Gastroesophageal sphincter (tissue), 3 donors: ENCODE measurements around the gene MYOM1.

Experiments
- POLR2A ChIP-seq, 2 donors: fragments of 450-650 bp; IDR thresholded peaks; one replicate each; pipeline ENCODE4 v1.6.1; 2017; ENCODE audit warnings: antibody characterized with exemption in 2 of 2, mild to moderate bottlenecking in 2 of 2, moderate library complexity in 1 of 2
- POLR2AphosphoS5 ChIP-seq: sonication (generic); formaldehyde crosslinking; IDR thresholded peaks from one replicate; pipeline ENCODE4 v1.6.1; 2017; ENCODE audit warnings: antibody characterized with exemption
- TF ChIP-seq, protein P1 (sequence below), 4 experiments: fragments of 200-600 bp in 2 of 4; fragments of 450-650 bp in 2 of 4; sonication (generic) in 1 of 4; IDR thresholded peaks; one replicate each; pipeline ENCODE4 v1.5.1; 2017 to 2019; ENCODE audit warnings: antibody characterized with exemption in 4 of 4, mild to moderate bottlenecking in 2 of 4, moderate library complexity in 2 of 4

DNA sequence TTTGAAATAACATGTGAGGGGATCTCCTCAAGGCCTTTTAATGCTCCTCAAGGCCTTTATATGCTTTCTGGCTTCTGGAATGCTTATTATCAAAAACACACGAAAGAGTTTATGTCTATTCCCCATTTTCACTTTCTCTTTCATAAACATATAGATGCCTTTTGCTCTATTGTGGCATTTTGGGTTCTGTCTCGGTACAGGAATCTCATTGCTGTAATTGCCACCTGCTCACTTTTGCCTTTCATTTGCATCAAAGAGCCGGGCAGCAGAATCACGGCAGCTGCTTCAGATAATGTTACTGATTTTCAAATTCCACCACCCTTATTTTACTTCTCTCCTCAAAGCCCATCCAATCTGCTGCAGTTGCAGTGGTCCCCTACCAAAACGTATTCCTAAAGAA lies 152.0 kb downstream of the MYOM1 start:
- TF ChIP-seq, protein P1, sequence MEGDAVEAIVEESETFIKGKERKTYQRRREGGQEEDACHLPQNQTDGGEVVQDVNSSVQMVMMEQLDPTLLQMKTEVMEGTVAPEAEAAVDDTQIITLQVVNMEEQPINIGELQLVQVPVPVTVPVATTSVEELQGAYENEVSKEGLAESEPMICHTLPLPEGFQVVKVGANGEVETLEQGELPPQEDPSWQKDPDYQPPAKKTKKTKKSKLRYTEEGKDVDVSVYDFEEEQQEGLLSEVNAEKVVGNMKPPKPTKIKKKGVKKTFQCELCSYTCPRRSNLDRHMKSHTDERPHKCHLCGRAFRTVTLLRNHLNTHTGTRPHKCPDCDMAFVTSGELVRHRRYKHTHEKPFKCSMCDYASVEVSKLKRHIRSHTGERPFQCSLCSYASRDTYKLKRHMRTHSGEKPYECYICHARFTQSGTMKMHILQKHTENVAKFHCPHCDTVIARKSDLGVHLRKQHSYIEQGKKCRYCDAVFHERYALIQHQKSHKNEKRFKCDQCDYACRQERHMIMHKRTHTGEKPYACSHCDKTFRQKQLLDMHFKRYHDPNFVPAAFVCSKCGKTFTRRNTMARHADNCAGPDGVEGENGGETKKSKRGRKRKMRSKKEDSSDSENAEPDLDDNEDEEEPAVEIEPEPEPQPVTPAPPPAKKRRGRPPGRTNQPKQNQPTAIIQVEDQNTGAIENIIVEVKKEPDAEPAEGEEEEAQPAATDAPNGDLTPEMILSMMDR (IDR thresholded peaks at IDR 0.05), result no peak
- TF ChIP-seq POLR2A (IDR thresholded peaks at IDR 0.05), result no peak
- no peak for TF ChIP-seq POLR2AphosphoS5
